Cardiac fibroblast (primary cell): ENCODE data around the gene CACNA1H.
"Not testable (repeated sequence)": the region's sequence is repeated elsewhere in the genome, so short reads cannot be mapped to it uniquely, and the experiment has no call there.

Experiments used
- DNase-seq, 2 donors: peaks; one replicate each; pipeline versions ENCODE4 v3.0.0 to v3.0.0-alpha.2; 2010; ENCODE audit warnings: low read depth in 2 of 2
- H3K4me3 ChIP-seq, 2 donors: replicated peaks in 1 of 2; 1 replicate in 1 of 2; 2 replicates in 1 of 2; pipeline ENCODE4 v1.5.1; 2011; ENCODE audit warnings: low read depth in 2 of 2, low read length in 2 of 2, mild to moderate bottlenecking in 2 of 2, moderate library complexity in 1 of 2
- CTCF ChIP-seq: IDR thresholded peaks from one replicate; pipeline ENCODE4 v1.5.1; 2011; ENCODE audit warnings: low read depth, mild to moderate bottlenecking, low read length, inconsistent platforms

Gene CACNA1H

GRCh38 chr16:1182950-1183907, 30.3 kb downstream of the CACNA1H start:
- H3K4me3 ChIP-seq: peak overlapping the region in 1 of 2 donors; percentile 34
- DNase-seq: peak; percentile 72 to 77
- TF ChIP-seq CTCF: no peak

GRCh38 chr16:1184156-1184868, 31.4 kb downstream of the CACNA1H start:
- DNase-seq: no peak
- no peak for TF ChIP-seq CTCF
- no peak overlapping the region for H3K4me3 ChIP-seq

- no peak for DNase-seq
- no peak for TF ChIP-seq CTCF
- no peak overlapping the region for H3K4me3 ChIP-seq
Measured at GRCh38 chr16:1184980-1185379, 32.1 kb downstream of the CACNA1H start.

GRCh38 chr16:1185460-1186207, 32.7 kb downstream of the CACNA1H start:
- not testable (repeated sequence) for H3K4me3 ChIP-seq, DNase-seq

- TF ChIP-seq CTCF: no peak
- peak; percentile 34 to 46 for DNase-seq
- no peak overlapping the region for H3K4me3 ChIP-seq
Measured at GRCh38 chr16:1188432-1189189, 35.7 kb downstream of the CACNA1H start.

DNA sequence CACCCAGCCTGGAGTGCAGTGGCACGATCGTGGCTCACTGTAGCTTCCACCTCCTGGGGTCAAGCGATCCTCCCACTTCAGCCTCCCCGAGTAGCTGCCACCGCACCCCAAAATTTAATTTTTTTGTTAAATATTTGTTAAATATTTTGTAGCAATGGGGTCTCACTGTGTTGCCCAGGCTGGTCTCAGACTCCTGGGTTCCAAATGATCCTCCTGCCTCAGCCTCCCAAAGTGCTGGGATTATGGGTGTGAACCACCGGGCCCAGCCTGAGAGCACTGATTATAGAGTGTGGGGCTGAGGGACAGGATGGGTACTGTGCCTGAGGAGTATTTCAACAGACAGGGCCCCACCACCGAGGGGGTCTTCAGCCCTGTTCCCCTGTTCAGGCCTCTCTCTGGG, 36.5 kb downstream of the CACNA1H start:
- TF ChIP-seq CTCF: no peak
- DNase-seq: no peak
- no peak overlapping the region for H3K4me3 ChIP-seq

DNA sequence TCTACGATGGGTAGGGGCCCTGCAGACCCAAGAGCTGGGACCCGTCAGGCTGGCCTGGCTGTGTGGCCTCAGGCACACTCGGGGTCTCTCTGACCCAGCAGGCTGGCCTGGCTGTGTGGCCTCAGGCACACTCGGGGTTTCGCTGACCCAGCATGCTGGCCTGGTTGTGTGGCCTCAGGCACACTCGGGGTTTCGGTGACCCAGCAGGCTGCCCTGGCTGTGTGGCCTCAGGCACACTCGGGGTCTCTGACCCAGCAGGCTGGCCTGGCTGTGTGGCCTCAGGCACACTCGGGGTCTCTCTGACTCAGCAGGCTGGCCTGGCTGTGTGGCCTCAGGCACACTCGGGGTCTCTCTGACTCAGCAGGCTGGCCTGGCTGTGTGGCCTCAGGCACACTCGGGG, 37.9 kb downstream of the CACNA1H start:
- H3K4me3 ChIP-seq, DNase-seq: not testable (repeated sequence)
